Epithelial cell of prostate (primary cell): ENCODE results near the gene BATF.

Experiments used
- DNase-seq: peaks from one replicate; pipeline ENCODE4 v3.0.0-alpha.2; 2011; ENCODE audit warnings: low read depth, low spot score
- H3K27ac ChIP-seq: fragments of 450-650 bp; 2 replicates; pipeline ENCODE4 v1.5.1; 2017; ENCODE audit warnings: mild to moderate bottlenecking

BATF gene

DNA sequence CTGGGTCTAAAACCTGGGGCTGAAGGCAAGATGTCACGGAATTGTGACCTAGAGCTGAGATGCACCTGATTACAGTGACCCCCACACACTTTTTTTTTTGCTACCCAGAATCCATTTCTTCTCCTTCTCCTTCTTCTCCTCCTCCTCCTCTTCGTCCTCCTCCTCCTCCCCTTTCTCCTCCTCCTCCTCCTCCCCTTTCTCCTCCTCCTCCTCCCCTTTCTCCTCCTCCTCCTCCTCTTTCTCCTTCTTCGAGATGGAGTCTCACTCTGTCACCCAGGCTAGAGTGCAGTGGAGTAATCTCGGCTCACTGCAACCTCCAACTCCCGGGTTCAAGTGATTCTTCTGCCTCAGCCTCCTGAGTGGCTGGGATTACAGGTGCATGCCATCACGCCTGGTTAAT lies 36.8 kb downstream of the BATF start:
- peak overlapping the region; percentile 82 for H3K27ac ChIP-seq
- no peak for DNase-seq

DNA sequence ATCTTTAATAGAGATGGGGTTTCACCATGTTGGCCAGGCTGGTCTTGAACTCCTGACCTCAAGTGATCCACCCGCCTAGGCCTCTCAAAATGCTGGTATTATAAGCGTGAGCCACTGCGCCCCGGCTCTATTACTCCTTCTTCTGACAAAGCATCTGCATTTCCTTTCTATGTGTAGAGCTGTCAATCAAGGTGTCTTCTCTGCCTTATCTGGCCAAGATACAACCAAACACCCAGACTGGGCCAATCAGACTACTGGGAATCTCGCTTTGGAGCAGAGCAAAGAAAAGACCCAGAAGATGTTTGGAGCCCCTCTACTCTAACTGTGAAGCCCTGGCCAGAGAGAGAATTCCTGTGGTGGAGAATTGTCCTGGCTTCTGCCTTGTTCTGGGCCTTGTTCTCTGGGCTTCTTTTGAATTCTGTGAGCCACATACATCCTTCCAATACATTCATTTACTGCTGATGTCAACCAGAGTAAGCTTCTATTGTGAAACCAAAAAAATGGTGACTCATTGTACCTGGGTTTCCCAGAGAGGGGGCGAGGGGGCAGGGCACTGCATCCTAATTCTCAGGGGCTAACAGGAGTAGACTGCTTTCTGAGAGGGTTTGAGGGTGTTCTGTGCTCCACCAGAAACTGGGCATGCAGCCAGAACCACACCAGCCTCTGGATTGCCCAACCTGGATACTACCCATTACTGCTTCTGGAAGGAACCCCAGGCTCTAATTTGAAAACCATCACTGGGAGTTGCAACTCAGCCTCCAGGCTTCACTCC lies 37.4 kb downstream of the BATF start:
- peak; percentile 68 for DNase-seq

DNA sequence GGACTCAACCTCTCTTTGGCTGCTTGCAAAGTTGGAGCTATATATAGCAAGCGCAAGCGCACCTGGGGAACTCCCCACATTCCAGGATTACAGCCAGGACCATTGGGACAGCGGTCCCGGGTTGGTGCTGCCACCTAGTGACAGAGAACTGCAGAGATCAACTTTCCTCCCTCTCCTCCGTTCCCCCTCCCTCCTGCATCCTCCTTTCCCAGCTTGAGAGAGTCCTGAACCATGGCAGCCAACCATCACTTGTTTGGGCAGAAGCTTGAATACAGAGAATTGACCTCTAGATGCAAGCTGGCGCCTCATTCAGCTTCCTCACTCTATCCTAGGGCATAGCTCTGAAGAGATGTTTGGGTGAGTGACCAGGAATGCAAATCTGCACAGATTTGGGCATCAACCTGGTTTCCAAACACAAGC lies 38.8 kb downstream of the BATF start:
- DNase-seq, result peak; percentile 65
- H3K27ac ChIP-seq, result no peak overlapping the region

More for the DNA sequence above, 37.4 kb downstream of the BATF start:
- H3K27ac ChIP-seq, result peak overlapping the region; percentile 82

DNA sequence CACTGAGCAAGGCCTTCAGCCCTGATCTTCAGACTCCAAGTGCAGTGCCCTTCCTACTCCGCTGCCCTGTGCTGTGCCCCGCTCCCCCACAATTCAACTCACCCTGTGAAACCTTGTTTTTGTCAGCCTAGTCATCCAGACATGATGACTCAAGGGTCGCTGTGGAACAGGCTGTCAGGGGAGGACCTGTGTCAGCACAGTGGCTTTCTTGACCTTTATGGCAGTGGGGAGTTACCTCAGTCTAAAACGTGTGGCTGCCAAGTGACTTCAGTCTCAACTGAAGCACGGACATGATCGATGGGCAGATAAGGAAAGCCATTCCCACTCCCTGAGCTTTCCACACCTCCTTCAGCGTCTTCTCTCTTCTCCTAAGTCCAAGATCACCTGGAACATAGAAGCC lies 39.8 kb downstream of the BATF start:
- H3K27ac ChIP-seq, result no peak overlapping the region
- DNase-seq, result no peak

DNA sequence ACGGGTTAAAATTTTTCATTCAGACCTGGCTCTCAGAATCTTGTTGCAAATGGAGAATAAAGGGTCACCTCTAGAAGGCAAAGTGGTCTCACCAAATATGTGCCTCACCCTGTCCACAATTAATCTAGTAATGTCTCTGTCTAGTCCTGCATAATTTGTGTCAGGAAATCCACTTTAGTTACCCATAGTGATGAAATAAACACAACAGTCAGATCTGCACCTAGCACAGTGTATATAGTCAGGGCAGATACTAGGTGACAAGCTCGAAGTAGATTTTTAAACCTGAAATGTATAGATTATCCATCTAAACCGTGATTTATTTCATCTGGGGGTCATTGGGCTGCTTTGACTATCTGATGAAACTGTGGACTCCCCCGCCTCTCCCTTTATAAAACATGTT lies 40.2 kb downstream of the BATF start:
- H3K27ac ChIP-seq, result no peak overlapping the region
- no peak for DNase-seq

DNA sequence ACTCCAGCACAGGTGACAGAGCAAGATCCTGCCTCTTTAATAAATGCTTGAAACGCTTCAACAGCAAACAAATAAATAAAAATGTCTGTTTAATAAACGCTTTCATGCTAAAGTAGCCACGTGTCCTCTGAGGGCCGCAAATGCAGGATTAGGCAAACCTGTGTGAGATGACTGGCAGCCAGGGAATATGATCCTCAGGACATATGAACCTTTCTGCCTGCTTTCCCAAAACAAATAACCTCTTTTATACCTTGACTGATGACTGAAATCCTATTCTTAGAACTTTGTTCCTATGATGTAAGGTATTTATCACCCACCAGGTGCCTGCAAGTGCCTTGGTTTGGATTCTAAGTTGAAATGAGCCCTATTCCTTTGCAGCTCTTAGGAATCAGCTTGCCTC lies 41.7 kb downstream of the BATF start:
- no peak for DNase-seq
- H3K27ac ChIP-seq, result no peak overlapping the region

DNA sequence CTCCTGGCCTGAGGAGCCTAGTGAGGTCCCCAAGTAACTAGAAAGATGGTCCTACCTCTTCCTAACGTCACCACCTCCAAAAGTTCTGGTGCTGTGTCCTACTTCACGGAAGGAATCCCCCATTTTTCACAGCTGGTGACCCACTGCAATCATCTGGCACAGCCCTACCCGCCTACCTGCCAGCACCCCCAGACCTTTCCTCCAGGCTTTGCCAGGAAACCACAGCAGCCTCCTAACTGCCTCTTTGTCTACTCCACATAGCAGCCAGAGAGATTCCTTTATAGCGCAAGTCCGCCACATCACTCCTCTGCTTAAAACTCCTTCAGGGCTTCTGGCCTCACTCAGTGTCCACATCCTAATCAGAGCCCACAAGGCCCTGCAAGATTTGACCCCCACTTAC lies 42.8 kb downstream of the BATF start:
- H3K27ac ChIP-seq, result no peak overlapping the region
- DNase-seq, result no peak

DNA sequence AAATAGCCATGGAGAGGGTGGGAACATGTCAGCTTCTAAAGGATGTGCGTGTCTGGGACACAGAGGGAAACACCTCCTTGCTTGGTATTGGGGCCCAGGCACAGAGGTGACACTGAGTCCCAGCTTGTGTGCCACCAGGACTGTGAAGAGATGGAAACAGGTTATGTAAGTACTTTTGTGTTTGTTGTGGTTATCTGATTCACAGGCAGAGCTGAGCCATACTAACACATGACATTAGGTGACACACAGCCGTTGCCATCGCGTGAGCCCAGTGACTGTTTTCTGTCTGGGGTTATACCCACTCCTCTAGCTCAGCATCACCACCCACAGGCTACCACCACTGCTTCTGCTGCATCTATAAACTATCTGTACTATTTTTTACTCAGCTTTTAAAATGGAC lies 44.1 kb downstream of the BATF start:
- no peak overlapping the region for H3K27ac ChIP-seq
- peak; percentile 31 for DNase-seq

DNA sequence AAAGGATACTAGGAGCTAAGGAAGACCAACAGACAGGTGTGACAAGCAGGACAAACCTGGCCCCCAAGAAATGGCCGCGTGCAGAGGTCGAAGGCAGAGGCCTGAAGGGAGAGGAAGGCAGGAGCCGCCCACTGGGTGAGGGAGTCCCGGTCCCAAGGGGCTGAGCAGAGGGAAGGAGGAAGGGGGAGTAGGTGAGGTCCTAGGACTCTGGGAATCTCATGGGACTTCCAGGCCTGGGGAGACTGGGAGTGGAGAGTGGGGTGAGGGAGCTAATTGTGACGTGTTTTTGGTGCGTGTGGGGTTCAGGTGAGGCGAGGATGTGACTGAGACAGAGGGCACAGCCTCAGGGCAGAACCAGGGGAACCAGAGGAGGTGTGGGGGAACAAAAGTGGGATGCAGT lies 44.5 kb downstream of the BATF start:
- H3K27ac ChIP-seq, result no peak overlapping the region
- DNase-seq, result no peak

DNA sequence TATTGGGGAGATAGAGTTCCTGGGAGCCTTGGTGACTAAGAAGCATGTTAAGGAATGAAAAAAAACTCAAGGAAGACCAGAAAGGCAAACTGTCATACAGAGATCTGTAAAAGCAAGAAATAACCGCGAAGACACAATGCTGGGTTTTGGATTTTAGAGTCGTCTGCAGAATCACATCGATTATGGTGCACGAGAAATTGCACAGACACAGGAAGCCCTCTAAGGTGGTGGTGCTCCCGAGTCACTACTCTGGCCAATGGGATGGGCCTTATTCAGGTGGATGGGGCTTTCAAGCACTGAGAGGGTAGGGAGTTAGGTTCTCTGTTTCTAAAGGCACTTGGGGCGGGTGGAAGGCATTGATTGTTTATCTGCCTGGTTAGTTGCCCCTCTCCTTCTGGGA lies 45.9 kb downstream of the BATF start:
- H3K27ac ChIP-seq, result no peak overlapping the region
- DNase-seq, result no peak

DNA sequence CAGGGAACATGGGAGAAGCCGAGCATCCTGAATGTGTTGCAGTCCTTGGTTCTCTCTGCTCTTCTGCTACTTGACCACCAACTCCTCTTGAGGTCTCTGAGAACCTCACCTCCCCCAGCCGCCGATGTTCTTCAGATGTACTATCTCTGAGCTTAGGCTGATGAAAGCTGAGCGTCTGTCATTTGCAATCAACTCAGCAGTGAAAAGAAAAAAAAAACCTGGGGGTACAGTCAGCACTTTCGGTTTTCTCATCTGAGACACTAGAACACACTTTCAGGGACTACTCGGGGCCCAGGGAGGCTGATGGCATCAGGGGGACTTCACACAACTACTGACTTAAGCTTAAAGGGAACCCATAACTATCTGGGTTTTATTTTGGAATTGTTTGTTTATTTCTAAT lies 46.5 kb downstream of the BATF start:
- H3K27ac ChIP-seq, result no peak overlapping the region
- no peak for DNase-seq

DNA sequence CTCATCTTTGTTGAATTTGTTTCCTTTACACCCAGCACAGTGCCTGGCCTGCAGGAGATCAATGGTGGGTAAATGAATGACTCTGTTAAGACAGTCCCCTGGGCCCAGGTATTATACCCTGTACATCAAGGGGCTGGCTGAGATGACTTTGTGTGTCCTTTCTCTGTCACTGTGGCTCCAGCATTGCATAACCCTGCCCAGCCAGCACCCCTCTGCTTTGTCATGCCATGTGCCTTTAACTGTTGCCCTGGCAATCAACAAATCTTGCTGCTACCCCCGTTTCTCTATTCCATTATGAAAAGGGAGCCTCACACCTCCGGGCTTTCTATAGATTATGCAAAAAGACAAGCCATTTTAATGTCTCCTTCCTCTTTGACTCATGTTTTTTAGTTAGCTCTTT lies 48.5 kb downstream of the BATF start:
- DNase-seq, result no peak
- H3K27ac ChIP-seq, result no peak overlapping the region

DNA sequence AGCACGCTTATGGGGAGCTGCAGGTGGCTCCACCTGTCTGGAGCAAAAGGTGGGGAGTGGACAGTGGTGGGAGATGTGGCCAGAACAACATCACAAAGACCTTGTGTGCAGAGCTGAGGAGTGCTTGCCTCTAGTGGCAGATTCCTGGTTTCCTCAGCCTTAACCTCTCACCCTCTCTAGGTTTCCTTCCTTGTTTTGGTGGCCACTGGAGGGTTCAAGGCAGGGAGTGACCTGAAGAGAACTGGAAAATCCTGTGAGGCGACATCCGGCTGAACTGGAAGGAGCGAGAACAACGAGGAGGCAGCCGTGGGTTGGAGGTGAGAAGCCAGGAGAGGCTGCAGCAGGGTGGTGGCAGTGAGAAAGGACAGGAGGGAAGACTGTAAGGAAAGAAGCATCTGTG lies 49.8 kb downstream of the BATF start:
- no peak overlapping the region for H3K27ac ChIP-seq
- DNase-seq, result no peak

DNA sequence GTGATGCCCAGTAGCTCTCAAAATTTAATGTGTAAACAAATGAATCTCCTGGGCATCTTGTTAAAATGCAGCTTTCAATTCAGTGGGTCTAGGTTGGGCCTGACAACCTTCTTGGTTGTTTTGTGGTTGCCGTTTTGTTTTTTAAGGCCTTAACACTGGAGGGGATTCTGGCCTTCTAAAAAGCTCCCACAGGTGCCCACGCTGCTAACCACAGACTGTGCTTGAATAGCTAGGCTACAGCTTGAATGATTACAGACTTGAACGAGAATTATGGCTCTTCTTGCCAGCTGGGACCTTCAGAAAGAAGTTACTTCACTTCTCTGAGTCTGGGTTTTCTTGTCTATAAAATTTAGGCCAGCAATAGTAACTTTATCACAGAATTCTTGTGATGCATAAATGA lies 54.8 kb downstream of the BATF start:
- no peak overlapping the region for H3K27ac ChIP-seq
- DNase-seq, result no peak

DNA sequence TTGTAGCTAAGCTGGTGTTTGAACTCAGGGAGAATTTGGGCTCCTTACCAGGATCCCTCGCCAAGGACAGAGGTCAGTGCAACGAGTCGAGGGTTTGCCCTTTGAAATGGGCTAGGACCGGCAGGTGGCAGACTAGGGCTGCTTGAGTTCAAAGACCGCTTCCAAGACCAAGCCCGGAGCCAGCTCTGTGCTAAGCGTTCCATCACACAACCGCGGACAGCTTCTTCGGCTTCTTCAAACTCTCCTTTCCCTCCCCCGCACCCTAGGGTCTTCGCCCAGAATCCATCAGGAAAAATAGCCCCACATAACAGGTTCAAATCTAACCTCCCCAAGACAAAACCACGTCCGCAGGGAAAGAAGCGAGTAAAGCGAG lies 55.4 kb downstream of the BATF start:
- peak overlapping the region; percentile 19 for H3K27ac ChIP-seq
- peak; percentile 18 for DNase-seq

DNA sequence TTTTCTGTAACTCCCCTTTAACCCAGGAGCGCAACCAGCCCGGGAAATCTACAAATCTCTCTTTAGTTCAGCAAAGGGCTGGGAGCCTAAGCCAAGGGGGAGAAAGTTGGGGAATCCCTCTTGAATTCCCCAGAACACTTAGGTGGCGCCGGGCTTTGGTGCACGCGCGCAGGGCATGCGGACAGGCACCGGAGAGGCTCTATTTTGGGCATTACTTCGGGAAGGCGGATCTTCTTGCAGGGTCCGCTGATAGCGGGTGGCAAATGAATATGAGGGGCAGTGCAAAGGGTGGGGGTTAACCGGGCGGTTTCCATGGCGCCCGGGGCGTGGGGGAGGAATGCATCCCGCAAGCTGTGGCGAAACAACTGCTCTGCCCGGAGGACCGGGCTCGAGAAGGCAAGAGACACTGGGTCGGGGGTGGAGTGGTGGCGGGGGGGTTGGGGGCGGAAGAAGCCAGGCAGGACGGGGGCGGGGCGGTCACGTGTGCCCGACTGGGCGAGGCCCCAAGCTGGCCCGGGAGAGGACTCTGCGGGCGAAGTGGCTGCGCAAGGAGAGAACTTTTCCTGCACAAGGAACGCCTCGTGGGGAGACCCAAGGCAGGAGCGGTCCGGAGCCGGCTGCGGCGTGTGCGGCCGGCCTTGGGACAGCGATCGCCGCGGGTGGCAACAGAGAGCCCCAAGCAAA lies 56.0 kb downstream of the BATF start, which contains the start of gene FLVCR2:
TSS of gene FLVCR2 (plus strand) at position 519 of the 684 bp plus-strand sequence. CDS start 353 bp downstream, outside the sequence.
- peak within 1 kb of the TSS; percentile 19 for H3K27ac ChIP-seq
- no peak for DNase-seq

DNA sequence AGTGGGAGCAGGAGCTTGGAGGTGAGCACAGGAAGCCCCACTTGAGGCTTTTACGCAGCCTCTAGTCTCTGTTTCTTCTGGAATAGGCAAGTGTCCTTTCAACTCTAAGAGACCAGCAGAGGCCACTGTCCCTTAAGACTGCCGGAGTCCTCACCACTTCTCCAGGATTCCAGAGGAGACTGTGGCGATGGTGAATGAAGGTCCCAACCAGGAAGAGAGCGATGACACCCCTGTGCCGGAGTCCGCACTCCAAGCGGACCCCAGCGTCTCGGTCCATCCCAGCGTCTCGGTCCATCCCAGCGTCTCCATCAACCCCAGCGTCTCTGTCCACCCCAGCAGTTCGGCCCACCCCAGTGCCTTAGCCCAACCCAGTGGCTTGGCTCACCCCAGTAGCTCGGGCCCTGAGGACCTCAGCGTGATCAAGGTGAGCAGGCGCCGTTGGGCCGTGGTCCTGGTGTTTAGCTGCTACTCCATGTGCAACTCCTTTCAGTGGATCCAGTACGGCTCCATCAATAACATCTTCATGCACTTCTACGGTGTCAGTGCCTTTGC lies 56.6 kb downstream of the BATF start:
- H3K27ac ChIP-seq, result no peak overlapping the region
- DNase-seq, result no peak

DNA sequence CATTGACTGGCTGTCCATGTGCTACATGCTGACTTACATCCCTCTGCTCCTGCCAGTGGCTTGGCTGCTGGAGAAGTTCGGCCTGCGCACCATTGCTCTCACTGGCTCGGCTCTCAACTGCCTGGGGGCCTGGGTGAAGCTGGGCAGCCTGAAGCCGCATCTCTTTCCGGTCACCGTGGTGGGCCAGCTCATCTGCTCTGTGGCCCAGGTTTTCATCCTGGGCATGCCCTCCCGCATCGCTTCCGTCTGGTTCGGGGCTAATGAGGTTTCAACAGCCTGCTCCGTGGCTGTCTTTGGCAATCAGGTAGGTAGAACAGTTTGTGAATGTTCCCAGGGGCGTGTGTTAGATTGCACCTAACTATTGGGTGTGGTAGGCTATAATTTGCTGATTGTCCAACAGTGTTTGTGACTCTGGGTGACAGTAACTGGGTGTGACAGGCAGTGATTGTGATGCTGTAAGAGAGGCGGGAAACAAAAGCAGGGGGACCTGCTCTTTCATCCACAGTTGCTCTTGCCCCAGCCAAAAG lies 57.1 kb downstream of the BATF start:
- DNase-seq, result no peak
- no peak overlapping the region for H3K27ac ChIP-seq

DNA sequence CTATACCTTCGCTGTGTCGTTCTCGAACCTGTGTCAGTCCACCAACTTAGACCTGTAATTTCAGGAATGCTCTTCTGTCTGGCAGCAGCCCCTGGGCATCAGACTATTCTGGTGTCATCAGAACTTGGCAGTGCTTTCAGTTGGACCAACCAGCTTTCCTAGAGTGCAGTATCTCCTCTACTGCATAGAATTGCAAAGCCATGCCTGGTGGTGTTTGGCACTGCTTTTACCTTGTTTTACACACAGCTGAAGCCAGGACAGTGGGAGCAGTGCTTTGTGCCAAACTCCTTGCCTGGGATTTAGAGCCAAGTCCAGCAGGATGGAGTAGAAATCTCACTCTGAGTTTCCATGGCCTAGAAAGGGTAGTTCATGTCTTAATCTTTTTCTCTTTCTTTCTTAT lies 57.6 kb downstream of the BATF start:
- DNase-seq, result no peak
- no peak overlapping the region for H3K27ac ChIP-seq

DNA sequence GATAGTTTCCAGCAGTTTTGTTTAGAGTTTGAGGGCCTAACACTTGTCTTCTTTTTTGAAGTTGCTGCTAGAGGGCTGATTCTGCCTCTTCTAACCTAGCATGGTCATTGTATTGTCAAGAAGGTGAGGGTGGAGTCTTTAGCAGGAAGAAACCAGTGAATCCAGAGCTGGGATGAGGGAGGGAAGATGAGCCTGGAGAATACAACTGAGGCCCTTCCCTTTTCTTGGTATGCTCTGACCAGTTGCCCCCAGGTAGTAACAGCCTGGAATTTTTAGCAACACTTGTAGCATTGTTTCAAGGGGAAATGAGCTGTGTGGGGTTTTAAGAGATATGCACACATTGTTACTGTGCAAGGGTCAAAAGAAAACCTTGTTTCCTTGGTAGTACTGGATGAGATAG lies 65.1 kb downstream of the BATF start:
- H3K27ac ChIP-seq, result no peak overlapping the region
- no peak for DNase-seq

DNA sequence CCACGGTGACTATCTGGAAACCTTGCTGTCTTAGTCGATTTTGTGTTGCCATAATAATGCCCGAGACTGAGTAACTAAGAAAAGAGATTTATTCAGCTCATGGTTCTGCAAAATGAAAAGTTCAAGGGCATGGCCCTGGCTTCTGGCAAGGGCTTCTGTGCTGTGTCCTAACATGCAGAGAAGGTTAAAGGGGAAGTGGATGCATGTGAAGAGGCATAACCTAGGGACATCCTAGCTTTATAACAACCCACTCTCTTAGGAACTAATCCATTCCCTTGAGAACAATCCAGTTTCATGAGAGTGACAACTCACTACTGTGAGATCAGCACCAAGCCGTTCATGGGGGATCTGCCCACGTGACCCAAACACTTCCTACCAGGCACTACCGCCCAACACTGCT lies 67.7 kb downstream of the BATF start:
- no peak overlapping the region for H3K27ac ChIP-seq
- DNase-seq, result no peak
